T-helper 1 cell (primary cell): Measurements from ENCODE around the gene TMSB4X.
A peak's percentile ranks its signal among the peaks of the same experiment; 100 is the strongest.
"Not testable (repeated sequence)": the region's sequence is repeated elsewhere in the genome, so short reads cannot be mapped to it uniquely, and the experiment has no call there.

ENCODE experiments used
- DNase-seq, 5 donors: peaks; one replicate each; pipeline ENCODE4 v3.0.0-alpha.2; 2012 to 2020
- total RNA-seq, 4 donors: gene quantifications; one replicate each; lab custom pipeline; 2026; lab: John Stamatoyannopoulos, UW

TMSB4X gene
- 1,417 to 1,994 (median 1,848) reads per million in 4 donors for total RNA-seq

DNA sequence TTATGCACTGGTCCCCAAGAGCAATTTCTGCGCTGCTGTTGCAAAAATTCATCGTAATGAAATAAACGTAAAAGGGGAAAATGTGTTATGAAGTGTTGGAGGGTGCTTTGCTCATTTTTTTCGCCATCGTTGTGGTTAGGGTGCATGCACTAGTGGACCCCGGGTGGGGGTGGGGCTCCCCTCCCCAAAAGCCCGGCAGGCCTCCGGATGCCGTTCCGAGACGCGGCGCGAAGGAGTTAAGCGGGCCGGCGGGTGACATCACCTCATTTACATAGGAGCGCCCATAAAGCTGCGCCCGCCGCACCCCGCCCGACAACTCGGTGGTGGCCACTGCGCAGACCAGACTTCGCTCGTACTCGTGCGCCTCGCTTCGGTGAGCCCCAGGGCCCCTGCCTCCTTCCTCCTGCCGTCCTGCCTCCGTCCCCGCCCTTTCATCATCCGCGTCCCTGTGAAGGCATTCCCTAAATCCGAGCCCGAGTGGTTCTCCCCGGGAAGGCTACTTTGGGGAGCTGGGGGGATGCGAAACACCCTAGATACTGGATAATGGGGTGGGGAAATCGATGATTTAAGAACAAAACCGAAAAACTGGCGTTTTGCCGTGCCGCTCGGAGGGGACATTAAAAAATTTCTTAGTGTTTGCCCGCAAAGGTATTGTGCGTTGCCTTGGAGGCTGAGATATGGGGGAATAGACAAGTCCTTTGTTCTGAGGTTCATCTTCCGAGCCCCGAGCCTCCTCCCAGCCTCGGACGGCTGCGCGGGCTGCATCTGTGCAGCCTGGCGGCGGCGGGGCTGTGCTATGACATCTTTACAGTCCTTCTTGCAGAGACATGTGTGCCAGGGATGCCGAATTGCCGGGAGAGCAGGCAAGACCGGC is at the start of gene TMSB4X:
Gene TMSB4X (plus strand): TSS at position 315 of the 874 bp plus-strand sequence.
- DNase-seq = peak; percentile 61 to 91 (median 75)

GRCh38 chrX:12929701-12930100 is 45.2 kb upstream of the TMSB4X start:
- no peak for DNase-seq

DNA sequence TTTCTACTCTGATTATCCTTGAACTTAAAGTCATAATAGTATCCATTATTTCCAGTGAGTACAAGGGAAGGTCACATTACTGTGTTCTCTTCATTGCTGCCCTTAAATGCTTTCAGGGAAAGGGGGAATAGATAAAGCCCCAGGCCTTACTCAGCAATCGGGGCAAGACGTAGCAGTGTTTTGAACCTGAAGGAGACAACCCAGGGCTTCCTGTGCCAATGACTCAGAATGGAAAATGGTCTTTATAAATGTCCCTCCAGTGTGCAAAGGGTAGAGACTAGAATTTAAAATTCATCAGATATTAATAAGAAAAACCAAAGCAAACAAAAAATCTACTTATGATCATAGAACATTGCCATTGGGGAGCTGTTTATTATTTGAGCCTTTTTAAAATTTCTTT is 44.8 kb upstream of the TMSB4X start:
- DNase-seq = no peak

- no peak for DNase-seq
These were observed 42.7 kb upstream of the TMSB4X start for GRCh38 chrX:12932244-12932643.

GRCh38 chrX:12934850-12935249 is 40.1 kb upstream of the TMSB4X start:
- DNase-seq = no peak

DNA sequence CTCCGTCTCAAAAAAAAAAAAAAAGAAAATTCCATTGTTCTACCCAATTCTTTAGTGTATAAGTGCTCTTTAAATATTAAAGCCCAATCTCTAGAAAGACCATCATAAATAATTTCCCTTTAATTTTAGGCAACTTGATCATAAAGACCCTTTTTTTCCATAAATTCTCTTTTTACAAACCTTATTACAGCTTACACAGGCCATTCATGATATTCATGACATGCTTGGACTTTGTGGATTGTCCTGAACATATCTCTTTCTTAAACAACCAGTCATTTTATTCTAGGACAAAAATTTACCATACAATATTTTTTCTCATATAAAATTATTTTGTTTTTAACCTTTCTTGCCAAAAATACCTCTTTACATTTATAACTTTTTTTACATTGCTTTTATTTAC is 38.0 kb upstream of the TMSB4X start:
- no peak for DNase-seq

DNA sequence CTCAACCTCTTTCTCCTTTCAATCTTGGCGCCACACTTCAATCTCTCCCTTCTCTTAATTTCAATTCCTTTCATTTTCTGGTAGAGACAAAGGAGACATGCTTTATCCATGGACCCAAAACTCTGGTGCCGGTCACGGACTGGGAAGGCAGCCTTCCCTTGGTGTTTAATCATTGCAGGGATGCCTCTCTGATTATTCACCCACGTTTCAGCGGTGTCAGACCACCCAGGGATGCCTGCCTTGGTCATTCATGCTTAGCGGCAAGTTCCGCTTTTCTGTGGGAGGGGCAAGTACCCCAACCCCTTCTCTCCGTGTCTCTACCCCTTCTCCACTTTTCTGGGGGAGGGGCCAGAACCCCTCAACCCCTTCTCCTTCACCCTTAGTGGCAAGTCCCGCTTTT is 34.4 kb upstream of the TMSB4X start:
- not testable (repeated sequence) for DNase-seq

GRCh38 chrX:12943592-12943991 is 31.3 kb upstream of the TMSB4X start:
- not testable (repeated sequence) for DNase-seq

DNA sequence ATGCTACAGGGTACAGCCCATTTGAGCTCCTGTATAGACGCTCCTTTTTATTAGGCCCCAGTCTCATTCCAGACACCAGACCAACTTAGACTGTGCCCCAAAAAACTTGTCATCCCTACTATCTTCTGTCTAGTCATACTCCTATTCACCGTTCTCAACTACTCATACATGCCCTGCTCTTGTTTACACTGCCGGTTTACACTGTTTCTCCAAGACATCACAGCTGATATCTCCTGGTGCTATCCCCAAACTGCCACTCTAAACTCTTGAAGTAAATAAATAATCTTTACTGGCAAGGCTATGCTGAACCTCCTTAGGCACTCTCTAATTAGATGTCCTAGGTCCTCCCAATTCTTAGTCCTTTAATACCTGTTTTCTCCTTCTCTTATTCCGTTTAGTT is 30.5 kb upstream of the TMSB4X start:
- DNase-seq = not testable (repeated sequence)

GRCh38 chrX:12945494-12945893 is 29.4 kb upstream of the TMSB4X start:
- DNase-seq = no peak

GRCh38 chrX:12946406-12946805 is 28.5 kb upstream of the TMSB4X start:
- no peak for DNase-seq

DNA sequence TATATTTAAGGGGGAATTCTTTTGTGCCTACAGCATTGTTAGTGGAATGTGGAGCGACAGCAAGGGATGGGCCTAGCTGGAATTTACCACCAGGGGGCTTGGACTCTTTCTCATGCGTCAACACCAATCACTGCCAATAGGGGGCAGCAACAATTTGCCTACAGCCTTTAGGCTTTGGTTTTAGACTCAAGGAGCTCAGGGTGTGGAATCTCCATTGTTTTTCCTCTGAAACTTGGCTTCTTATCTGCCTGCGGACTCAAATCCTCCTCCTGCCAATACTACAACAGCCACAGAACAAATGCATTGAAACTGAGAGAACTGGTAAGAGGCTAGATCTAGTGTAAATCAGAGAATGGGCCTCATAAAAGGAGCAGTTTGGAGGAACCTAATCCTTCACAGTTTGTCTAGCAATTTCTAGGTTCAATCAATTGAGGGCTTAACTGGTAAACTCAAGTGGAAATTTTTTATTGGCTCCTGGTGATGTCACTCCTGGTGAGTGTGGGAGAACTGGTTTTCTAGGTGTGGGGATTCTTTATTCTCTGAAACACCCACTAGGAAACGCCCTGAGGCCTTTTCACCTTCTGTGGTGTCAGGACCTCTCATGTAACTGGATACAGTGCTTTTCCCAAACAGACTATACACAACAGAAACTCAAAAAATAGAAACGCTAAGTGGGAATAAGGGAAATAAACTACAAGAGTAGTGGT is 27.9 kb upstream of the TMSB4X start:
- DNase-seq = peak; percentile 34 to 75 (median 63)

DNA sequence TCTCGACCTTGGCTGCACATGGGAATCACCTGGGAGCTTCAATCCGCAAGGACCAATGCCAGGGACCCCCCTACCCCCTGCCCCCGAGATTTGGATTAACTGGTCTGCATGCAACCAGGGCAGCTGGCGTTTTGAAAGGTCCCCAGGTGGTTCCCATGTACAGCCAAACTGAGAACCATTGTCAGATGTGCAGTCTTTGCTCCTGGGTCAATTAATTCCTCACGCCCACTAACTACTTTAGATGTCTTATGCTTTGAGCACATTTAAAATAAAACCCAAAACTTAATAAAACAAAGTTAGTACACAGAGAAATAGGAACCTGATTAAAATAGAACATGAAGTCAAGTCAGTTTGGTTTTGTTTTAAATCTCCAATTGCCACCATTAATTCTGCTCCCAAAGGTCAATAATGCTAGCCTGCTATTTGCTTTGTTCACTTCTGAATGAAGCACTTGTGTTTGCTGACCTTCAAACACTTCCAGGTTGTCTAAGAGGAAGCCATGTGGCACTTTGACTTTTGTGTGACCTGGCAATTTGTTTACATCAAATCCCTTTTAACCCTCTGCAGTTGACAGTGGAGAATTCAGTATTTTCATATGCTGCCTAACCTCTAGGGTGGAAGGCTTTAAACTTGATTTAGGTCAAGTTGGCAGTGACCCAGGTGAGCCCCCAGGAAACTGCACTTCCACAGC is 27.2 kb upstream of the TMSB4X start:
- DNase-seq = no peak

DNA sequence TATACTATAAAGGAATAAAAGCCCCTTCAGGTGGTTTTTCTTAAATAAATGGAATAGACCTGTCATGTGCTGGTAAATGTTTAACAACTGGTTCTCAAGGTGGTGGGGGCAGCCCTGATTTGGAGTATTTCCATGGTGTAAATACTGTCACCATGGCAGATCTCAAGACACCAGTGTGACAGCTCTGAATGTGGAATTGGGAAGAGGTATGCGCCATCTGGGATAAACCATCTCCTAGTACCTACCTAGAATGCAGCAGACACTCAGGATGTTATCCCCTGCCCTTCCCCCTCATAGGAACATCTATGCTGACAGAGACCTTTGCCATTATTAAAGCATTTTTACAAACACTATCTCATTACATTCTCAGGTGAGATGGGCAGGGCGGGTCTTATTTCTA is 26.4 kb upstream of the TMSB4X start:
- DNase-seq = no peak

GRCh38 chrX:12949205-12949926 is 25.5 kb upstream of the TMSB4X start:
- DNase-seq = no peak

DNA sequence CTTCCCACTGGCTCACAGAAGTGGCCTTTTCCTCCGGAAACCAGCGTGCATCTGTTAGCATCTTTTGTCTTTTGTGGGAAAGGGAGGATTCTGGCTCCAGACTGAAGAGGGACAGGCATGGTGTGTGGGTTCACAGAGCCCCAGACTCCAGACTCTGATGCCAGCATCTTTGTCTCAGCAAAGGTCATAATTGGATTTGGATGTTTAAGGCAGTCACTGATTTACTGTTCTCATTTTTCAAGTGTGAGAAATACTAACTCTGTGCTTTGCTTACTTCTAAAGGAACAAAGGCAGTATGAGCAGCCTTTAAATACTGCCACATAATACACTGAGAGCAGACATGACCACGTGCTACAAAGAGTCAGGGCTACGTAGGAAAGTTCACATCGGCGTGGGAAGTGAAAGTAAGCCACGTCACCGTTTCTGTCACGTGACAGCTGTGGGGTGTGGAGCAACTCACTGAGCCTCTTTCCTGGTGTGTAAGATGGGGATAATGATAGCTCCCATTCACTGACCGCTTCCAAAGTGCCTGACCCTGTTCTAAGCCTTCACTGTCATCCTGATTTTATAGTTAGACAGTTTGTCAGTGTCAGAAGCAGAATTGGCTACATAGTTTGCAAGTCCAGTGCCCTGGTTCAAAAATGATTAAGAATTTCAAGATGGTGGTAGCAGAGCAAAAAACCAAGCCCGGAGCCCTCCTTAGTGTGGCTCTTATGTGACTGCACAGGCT is 24.8 kb upstream of the TMSB4X start:
- peak; percentile 55 to 93 (median 73) for DNase-seq

DNA sequence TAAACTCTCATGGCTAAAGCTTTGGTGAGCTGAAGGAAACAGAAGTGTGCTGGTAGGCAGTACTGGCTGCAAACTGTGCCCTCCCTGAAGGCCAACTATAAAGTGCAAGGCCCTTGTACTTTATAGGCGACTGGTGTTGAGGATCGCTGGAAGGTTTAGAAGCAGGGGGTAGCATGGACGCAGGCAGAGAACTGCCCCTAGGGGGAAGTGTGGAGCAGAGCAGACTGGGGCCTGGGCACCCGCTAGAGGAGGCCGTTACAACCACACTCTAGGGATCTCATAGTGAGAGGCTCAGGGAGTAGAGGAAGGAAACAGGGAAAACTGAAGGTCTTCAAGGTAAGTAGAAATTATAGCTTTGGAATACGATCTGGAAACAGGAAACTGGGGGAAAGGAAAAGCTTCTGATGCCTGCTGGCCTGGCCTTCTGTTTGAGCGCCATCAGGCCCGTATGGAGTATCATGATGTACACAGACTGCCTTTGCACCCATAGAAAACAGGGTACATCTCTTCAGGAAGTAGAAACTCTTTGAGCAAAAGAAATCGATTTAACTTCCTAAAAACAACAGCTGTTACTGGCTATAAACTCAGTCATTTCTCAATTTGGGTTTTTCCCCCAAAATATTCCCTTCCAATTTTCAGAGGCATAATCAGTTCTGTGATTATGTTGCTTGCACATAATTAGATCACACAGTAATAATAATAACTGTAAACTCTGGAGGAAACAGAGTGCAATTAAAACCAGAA is 23.9 kb upstream of the TMSB4X start:
- peak; percentile 29 to 86 (median 57) for DNase-seq

DNA sequence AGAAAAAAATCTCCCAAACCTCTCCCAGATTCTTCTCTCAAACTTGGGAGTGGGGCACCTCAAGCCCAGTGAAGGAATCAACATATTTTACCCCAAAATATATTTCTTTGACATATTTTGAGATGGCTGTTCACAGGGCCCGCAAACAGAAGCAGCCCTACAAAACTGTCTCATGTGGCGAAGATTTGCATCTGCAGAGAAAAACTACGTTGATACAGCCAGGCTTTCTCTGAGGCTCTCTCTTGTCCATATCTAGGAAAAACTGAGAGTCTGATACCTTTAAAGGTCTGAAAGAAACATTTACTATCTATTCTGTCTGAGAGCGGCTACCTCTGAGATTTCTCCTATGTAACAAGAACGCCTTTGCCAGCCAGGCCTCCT is 23.3 kb upstream of the TMSB4X start:
- DNase-seq = peak in 1 of 5 donors; percentile 53

- no peak for DNase-seq
These were observed 21.5 kb upstream of the TMSB4X start for GRCh38 chrX:12953420-12953819.

DNA sequence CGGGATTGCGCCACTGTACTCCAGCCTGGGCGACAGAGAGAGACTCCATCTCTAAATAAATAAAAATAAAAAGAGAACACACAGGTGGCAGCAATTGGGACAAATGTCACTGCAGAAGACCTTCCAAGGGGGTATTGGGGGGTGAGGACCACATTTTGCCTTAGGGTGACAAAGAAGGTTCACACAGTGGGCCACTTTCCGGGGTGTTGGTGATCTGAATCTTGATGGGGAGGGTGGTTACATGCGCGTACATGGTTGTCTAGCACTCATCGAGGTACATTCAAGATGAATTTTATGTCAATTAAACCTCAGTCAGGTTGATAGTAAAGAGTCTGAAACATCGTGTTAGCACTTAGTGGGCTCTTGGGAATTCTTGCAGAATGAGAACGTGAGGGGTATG is 20.5 kb upstream of the TMSB4X start:
- DNase-seq = no peak

DNA sequence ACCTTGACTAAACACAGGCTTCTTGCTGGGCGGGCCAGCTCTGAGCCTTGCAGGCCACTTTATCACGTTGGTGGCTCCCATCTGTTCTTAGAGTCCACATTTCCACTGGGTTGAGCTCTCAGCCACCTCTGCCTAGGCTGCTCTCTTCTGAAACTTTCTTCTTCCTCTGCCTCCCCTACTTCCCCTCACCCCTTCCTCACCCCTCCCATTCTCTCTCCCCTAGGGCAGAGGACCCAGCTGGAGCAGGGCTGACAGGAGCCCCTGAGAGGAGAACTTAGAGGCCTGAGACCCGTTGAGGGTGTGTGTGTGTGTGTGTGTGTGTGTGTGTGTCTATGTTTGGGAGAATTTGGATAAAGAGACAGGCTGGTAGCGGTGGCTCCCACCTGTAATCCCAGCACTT is 19.9 kb upstream of the TMSB4X start:
- peak in 1 of 5 donors; percentile 42 for DNase-seq
